LoVo (cell line): ENCODE results near the gene PPP3CA.

Experiments used
- DNase-seq: peaks from one replicate; pipeline ENCODE4 v3.0.0-alpha.2; 2016; ENCODE audit warnings: low spot score

PPP3CA gene

DNA sequence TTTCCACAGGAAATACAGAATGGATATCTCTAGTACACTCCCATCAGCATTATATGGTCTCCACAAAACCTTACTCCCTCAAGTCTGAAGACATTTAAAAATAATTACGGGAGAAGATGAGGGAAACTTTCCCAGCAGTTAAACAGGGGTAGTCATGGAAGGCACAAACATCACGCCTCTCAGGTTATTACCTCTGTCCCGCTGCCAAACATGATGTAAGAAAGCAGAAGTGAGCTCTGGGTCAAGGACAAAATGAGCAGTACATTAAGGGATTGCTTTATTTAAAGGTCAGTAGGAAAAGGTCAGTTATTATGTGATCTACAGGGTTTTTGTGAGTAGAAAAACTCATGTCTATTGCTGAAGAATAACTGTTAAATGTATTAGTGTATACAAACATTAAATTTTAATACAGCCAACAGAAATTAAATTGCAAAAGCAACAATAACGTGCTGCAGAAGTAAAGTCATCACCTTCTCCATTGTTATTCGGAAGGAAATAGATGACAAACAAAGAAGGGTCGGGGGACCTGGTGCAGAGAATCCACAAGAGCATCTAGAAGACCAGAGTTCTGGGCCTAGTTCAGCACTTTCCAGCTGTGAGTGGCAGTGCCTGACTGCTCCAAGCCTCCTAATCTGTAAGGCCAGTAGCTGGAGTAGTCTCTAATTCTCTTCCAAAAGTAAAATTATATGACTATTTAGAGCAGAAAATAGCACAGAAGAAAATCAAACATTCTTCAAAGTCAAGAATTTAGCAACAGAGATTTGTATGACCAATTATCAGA is 171.2 kb downstream of the PPP3CA start:
- peak; percentile 43 for DNase-seq

GRCh38 chr4:101174679-101175345 is 172.5 kb downstream of the PPP3CA start:
- no peak for DNase-seq

DNA sequence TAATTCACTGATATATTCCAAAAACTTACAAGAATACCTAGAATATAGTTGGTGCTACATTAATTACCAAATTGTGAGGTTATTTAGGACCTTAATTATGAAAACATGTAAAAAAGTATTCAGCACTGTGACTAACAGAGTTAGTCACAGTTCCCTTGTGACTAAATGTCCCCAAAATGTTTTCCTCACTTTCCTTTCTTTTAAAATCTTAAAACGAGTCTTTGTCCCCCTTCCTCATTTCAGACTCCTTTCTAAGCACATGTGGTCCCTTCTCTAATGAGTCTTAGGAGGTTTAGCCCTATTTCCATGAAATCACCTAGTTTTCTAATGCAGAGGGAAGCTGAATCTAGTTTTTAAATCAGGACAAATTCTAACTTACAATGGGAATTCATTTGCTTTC is 175.0 kb downstream of the PPP3CA start:
- DNase-seq, result no peak

- DNase-seq, result no peak
Measured at GRCh38 chr4:101171747-101172146, 175.6 kb downstream of the PPP3CA start.

DNA sequence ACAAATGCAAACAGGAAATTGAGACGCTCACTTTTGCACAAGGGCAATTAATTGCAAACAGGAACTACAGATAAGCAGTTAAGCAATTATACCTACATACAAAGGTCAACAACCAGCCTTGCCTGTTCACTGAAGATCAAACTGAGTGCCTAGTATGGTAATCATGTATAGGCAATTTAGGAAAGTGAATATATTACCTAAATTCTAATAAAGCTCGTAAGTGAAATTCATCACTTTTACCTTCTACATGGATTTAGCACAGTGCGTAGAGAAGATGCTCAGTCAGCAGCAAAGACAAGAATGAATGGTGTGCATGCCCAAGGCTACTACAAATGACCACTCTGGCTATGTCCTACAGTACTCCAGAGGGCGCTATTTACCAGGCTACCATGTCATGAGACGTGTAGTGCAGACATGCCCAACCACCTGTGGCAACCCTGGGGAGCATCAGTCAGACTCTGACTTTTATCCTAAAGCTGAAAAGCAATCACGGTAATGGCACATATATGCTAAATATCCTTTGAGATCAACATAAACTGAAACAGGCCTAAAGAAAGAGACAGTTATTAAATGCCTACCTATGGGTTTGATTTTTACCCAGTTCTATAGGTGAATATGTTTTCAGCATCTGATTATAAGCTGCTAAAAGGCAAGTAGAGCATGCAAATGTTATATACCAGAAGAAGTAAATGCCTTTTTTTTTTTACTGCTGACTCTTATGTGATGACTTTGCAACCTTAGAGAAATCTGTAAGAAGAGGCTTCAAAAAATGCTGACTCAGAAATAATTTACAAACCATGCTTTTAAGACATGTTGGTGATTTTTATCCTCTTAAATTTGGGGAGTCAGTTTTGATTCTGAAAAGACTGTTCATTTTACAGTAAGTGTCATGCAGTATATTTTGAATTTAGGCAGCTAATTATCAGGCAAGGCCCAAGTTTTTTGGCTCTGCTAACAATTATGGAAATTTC is 178.0 kb downstream of the PPP3CA start:
- peak; percentile 63 for DNase-seq

DNA sequence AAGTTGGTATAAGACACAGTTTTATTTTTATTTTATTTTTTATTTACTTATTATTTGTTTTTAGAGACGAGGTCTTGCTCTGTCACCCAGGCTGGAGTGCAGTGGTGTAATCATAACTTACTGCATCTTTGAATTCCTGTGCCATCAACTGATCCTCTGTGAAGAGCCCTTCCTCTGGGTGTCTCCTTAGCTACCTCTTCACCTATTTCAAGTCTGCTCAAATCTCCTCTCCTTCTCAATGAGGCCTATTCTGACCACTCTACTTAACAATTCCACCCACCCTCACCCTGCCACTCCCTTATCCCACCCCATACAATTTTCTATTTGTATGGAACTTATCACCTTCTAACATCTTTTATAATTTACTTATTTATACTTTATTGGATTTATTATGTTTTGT is 183.4 kb downstream of the PPP3CA start:
- peak; percentile 37 for DNase-seq

DNA sequence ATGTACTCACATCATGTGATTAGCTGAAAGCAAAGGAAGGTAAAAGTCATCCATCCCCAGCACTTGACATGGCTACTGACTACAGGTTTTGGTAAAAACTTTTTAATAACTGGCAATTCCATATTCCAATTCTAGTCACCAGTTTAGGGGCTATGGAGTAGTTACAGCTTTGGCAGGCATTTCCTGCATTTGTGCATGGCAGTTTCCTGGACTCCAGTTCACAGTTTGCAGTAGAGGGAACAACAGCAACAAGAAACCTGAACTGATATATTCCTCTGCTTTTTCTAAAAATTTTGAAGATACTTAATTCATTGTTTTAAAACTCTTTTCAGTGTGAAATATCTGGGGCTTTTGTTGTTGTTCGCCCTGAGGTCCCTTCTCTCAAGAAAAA is 184.3 kb downstream of the PPP3CA start:
- DNase-seq, result no peak

DNA sequence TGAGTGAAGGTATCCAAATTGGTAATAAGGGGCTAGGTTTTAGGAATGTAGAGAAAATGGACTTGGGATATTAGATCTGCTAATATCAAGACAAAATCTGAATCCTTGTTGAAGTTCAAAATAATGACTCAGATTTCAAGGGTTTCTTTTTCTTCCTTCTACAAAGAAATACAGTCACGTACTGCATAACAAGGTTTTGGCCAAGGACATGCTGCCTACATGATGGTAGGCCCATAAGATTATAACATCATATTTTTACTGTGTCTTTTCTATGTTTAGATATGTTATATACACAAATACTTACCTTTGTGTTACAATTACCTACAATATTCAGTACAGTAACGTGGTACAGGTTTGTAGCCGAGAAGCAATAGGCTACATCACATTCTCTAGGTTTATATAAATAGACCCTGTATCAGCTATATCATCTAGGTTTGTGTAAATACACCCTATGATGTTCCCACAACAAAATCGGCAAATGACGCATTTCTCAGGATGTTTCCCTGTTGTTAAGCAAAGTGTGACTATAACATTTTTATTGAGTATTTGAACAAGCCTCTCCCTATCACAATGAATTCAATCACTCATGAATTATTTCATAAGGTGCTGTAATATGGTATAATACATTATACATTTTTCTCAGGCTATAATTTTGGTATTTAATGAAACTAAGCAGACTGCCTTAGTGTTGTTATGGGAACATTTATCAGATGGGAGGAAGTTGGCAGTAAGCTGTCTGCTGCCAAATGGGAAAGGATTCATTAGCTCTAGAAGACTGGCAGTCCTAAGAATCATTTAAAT is 186.3 kb downstream of the PPP3CA start:
- peak; percentile 83 for DNase-seq

DNA sequence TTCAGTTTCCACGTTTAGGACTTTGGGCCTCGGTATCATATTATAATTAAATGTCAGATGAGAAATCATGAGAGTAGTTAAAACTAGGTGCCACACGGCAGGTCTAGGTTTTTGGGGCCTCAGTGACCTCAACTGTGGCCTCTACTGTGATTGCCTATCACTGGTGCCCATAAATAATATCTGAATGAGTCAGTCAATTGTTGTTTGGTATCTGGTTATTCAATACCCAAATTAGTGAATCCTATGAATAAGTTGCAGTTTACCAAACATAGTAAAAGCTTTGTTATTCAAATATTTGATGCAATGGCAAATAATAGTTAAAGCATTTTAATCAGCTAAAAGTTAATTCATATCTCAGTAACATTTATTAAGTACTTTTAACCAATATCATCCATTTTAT is 188.8 kb downstream of the PPP3CA start:
- DNase-seq, result peak; percentile 41

DNA sequence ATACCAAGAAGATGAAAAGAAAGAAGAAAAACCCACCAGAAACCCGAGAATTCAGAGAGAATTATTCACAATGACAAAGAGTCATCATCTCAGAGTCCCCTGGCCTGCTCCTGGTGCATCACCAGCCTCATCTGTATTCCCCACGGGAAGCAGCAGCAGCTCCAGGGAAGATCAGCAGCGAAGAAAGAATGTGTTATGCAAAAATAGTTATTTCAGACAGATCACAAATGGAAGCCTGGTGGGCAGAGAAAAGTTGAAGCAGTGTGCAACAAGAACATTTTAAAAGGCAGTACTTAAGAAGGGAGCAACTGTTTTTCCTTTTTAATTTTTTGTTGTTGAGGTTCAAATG is 189.2 kb downstream of the PPP3CA start:
- DNase-seq, result no peak

DNA sequence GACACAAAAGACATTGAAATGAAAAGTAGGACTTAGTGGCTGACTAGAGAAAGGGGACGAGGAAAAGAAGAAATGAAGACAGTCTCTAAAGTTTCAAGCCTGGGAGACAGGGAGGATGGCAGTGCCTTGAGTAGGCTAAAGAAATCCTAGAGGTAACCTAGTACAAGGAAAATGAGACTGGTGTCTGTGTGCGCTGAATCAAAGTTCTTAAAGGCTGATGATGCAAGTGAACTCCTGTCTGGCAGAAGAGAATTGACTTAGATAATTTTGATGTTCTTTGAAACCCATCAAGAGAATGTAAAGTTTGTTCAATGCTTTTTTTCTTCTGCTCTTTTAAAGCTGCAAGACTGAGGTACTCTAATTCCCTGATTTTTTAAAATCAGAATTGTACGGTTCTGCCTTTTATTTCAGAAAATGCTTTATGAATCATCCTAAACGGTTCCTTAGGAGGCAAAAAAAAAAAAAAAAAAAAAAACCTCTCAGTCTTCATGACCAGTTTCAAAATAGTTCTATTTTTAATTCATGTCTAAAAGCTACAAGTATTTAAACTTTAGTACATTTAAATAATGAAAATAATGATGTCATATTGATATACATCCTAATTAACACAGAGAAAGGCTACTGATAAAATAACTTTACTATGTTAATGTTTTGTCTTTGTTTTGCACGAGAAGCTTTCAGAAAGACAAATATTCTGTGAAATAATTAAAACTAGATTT is 189.8 kb downstream of the PPP3CA start:
- no peak for DNase-seq

DNA sequence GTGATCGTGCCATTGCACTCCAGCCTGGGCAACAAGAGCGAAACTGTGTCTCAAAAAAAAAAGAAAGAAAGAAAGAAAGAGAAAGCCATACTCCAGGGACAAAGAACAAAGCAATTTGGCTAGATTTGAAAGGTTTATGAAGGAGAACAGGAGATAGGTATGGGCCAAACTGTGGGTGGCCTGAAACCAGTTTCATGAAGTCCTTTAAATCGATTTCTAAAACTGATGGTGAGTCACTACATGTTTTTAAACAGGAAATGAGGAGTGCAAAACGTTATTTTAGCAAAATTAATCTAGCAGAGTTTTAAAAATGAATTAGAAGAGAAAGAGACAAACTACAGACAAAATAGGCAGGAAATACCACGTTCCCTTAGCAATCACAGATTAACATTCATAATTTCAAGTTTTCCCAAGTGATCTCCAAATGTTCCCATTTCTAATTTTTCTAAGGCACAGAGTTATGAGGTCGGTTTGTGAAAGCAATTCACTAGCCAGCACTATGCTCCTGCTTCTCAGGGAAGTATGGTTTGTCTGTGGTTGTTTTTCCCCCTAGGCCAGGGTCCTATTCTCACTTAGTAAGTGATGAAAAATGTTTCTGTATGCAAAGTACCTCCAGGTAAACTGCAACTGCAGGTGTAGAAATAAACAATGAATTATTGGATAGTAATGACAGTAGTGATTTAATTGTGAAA is 190.6 kb downstream of the PPP3CA start:
- no peak for DNase-seq

DNA sequence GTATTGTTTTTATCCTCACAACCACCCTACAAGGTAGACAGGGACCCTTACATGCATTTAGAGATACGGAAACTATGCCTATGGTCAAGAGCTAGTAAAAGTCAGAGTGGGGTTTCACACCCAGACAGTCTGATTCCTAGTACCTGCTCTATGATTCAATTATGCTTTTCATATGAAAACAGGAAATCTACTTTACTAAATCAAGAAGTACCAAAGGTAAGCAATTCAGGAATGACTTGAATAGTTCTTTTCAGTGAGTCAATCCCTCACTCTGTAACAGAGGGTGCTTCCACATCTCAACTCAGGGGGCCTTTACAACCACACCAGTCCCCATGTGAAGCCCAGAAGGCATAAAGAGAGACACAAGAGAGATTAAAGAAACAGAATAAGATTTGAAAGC is 191.4 kb downstream of the PPP3CA start:
- DNase-seq, result no peak

GRCh38 chr4:101155368-101155767 is 192.0 kb downstream of the PPP3CA start:
- DNase-seq, result peak; percentile 66

DNA sequence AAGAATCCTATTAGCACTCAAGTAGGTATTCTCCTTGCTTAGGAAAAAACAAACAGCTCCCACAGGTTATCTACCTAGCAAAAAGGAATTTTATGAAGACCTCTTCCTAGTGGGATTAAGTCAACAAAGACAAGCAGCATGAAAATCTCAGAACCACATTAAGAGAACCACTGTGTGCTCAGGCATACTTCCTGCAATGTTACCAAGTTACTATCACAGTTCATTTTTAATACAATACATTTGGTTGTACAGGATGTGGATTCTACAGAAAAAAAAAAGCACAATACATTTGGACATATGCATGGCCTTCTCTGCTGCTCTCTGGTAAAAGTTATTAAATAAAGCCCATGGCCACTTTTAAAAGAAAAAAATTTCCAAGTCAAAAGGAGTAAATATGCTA is 193.7 kb downstream of the PPP3CA start:
- no peak for DNase-seq

- no peak for DNase-seq
Measured at GRCh38 chr4:101152521-101152920, 194.8 kb downstream of the PPP3CA start.

- no peak for DNase-seq
Measured at GRCh38 chr4:101148551-101148950, 198.8 kb downstream of the PPP3CA start.

GRCh38 chr4:101147283-101147682 is 200.0 kb downstream of the PPP3CA start:
- DNase-seq, result no peak

DNA sequence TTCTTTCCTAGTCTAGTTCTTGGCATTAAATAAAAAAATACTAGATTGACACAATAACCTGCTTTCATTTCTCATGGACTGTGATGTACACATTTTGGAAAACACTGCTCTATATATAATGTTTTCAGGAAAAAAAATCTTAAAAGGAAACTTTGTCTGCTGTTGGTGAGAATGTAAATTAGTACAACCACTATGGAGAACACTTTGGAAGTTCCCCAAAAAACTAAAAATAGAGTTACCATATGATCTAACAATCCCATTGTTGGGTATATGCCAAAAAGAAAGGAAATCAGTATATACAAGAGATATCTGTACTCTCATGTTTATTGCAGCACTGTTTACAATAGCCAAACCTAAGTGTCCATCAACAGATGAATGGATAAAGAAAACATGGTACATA is 202.3 kb downstream of the PPP3CA start:
- no peak for DNase-seq

DNA sequence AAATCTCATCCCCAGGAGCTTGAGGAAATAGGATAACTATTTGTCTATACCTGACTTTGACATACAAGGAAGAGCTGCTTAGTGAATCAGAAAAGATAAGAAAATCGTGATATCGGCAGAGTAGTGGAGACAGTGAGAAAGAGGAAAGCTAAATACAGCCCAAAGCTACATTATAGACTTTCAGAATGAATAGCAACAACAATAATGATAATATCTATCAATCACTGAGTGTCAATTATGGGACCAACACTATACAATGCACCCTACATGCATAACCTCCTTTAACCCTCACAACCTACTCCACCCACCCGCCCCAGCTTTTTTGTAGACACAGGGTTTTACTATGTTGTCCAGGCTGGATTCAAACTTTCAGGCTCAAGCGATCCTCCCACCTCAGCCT is 205.1 kb downstream of the PPP3CA start:
- no peak for DNase-seq

DNA sequence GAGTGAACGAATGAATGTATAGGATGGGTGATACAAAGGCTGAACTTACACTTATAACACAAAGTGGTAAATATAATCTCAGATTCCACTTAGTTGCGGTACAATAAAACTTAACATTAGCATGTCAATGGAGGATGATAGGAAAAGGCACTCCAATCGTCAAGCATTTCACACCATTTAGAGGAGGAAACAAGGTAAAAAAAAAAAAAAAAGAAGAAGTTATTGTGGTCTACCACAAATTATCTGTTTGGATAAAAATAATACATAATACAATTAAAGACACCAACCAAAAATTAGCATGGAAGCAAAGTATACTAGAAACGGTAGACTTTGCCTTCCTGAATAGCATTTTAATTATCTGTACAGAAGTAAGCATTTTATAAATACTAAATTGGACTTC is 205.5 kb downstream of the PPP3CA start:
- no peak for DNase-seq
